Parathyroid adenoma (tissue), 2 donors: ENCODE results near the gene LTO1.

Experiments used
- H2AFZ ChIP-seq: fragments of 300-600 bp; sonication (generic); one replicate; pipeline ENCODE4 v1.7.0; 2017; ENCODE audit warnings: antibody characterized with exemption, mild to moderate bottlenecking
- H3K27ac ChIP-seq: fragments of 300-600 bp; sonication (generic); one replicate; pipeline ENCODE4 v1.7.0; 2017
- H3K27me3 ChIP-seq: fragments of 300-600 bp; sonication (generic); one replicate; pipeline ENCODE4 v1.7.0; 2017; ENCODE audit warnings: low read length; ENCODE audit not compliant: control insufficient read depth, insufficient read depth
- H3K36me3 ChIP-seq: fragments of 300-600 bp; sonication (generic); one replicate; pipeline ENCODE4 v1.7.0; 2017; ENCODE audit warnings: low read length; ENCODE audit not compliant: control insufficient read depth, insufficient read depth
- H3K4me1 ChIP-seq: fragments of 300-600 bp; sonication (generic); one replicate; pipeline ENCODE4 v1.7.0; 2017; ENCODE audit warnings: control low read depth
- H3K4me2 ChIP-seq: fragments of 300-600 bp; sonication (generic); one replicate; pipeline ENCODE4 v1.7.0; 2017; ENCODE audit warnings: low read length
- H3K4me3 ChIP-seq: fragments of 300-600 bp; sonication (generic); one replicate; pipeline ENCODE4 v1.7.0; 2017; ENCODE audit warnings: low read depth, low read length
- H3K79me2 ChIP-seq: fragments of 300-600 bp; sonication (generic); one replicate; pipeline ENCODE4 v1.7.0; 2017; ENCODE audit warnings: control low read depth
- H3K9ac ChIP-seq: fragments of 300-600 bp; sonication (generic); one replicate; pipeline ENCODE4 v1.7.0; 2017; ENCODE audit warnings: mild to moderate bottlenecking
- H3K9me3 ChIP-seq: fragments of 300-600 bp; sonication (generic); one replicate; pipeline ENCODE4 v1.7.0; 2017; ENCODE audit warnings: low read length; ENCODE audit not compliant: control insufficient read depth
- CTCF ChIP-seq: fragments of 300-600 bp; sonication (generic); IDR thresholded peaks from one replicate; pipeline ENCODE4 v1.7.0; 2017; ENCODE audit warnings: antibody characterized with exemption, mild to moderate bottlenecking
- donor health status: primary hyperparathyroidism.

Gene LTO1

GRCh38 chr11:69671734-69672465 lies 3.3 kb downstream of the LTO1 start:
- no peak overlapping the region for H3K4me3 ChIP-seq
- H3K36me3 ChIP-seq: no peaks in the 10 kb centered on the region
- H3K4me2 ChIP-seq: no peak overlapping the region

DNA sequence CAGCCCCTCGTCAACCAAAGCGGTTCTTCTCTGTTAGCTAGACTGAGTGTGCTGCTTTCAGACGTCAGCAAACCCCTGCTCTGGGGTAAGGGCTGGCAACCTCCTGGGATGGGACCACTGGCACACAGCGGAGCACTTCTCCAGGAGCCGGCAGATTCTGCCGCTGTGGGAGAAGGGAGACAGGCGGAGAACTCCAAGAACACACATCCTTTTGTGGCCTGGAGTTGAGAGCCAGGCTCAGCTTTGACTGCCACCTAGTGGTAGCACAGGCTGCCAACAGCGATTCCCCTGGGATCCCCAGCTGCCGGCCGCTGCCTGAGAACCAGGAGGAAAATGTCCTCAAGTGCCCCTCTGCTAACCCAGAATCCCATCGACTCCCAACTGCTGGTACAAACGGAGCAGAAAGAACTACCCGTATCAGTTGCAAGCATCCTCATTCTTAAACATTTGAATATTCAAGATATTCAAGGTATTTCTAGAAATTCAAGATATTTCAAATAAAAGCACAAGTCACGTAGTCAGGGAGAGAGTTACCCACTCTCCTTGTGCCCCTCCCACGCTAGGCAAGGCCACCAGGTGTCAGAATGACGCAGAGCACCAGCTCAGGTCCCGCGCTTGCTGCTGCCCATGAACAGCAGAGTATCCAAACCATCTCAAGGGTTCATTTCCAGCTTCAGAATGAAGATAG lies 4.9 kb downstream of the LTO1 start:
- Histone ChIP-seq H3K4me2 (no peak overlapping the region), H3K36me3 (no peaks in the 10 kb centered on the region), H3K79me2 (no peaks in the 10 kb centered on the region), H3K27me3 (no peaks in the 10 kb centered on the region), H3K4me3 (no peak overlapping the region), H3K9me3 (no peaks in the 10 kb centered on the region), H3K27ac (no peak overlapping the region), H2AFZ (no peak overlapping the region), H3K9ac (no peak overlapping the region), H3K4me1 (peaks cover 4% of the 10 kb centered on the region)
- TF ChIP-seq CTCF: peak; percentile 79

More at GRCh38 chr11:69671734-69672465, 3.3 kb downstream of the LTO1 start:
- H3K27me3 ChIP-seq: no peaks in the 10 kb centered on the region
- no peak overlapping the region for H3K9ac ChIP-seq
- no peaks in the 10 kb centered on the region for H3K79me2 ChIP-seq
- H3K9me3 ChIP-seq: no peaks in the 10 kb centered on the region
- H3K27ac ChIP-seq: no peak overlapping the region
- H3K4me1 ChIP-seq: peaks cover 4% of the 10 kb centered on the region
- no peak for TF ChIP-seq CTCF
- H2AFZ ChIP-seq: no peak overlapping the region

- H3K9ac ChIP-seq: no peak overlapping the region
- H3K9me3 ChIP-seq: no peaks in the 10 kb centered on the region
- H3K4me1 ChIP-seq: peaks cover 4% of the 10 kb centered on the region
- H3K4me2 ChIP-seq: no peak overlapping the region
- H2AFZ ChIP-seq: no peak overlapping the region
- no peaks in the 10 kb centered on the region for H3K36me3 ChIP-seq
- no peak for TF ChIP-seq CTCF
- H3K27ac ChIP-seq: no peak overlapping the region
- no peak overlapping the region for H3K4me3 ChIP-seq
- H3K79me2 ChIP-seq: no peaks in the 10 kb centered on the region
- H3K27me3 ChIP-seq: no peaks in the 10 kb centered on the region
Observed at GRCh38 chr11:69669486-69669885, 5.7 kb downstream of the LTO1 start.

DNA sequence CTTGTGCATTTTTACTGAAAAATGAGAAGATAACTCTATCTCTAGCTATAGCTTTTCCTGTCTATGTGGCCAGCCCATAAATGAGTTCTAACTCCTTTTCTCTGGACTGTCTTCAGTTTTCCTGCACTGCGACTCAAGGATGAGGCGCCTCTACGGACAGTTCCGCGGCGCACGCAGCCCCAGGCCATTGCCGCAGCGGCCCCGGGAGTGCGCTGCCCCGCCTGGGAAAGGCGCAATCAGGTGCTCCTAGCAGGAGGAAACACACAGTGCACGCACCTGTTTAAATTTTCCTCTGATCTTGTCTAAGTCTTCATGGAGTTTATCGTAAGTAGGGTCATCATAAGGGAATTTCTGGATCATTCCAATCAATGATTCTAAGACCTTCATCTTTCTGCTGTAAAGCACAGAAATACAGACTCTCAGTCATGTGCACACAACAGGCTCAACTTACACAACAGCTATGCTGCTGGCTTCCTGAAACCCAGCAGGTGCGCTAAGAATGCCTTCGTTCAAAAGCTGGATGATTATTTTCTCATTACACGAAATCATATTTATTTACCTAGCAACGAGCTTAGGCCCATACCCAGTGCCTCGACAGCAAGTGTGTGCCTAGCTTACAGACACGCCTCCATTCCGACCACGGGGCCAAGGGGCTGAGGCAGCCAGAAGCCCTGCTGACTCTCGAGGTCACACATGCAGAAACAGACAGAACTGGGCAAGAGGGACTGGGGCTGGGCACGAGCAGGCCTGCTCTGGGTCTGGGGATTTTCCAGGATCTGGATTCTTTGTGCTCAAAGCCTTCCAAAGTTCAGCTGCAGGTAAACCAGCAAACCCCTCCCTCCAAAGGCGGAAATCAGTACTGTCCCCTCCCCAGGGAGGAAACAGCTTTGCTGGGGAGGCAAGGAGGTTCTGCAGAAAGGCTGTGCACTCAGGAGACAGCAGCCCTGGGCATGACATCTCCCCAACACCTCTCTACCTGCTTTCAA lies 7.2 kb downstream of the LTO1 start:
- Histone ChIP-seq H3K4me2 (no peak overlapping the region), H3K27ac (no peak overlapping the region), H3K9ac (no peak overlapping the region)

More for the DNA sequence above, 7.2 kb downstream of the LTO1 start:
- Histone ChIP-seq H3K4me1 (no peaks in the 10 kb centered on the region), H3K27me3 (no peaks in the 10 kb centered on the region), H3K4me3 (no peak overlapping the region), H3K9me3 (no peaks in the 10 kb centered on the region), H3K79me2 (no peaks in the 10 kb centered on the region), H3K36me3 (no peaks in the 10 kb centered on the region), H2AFZ (no peak overlapping the region)
- no peak for TF ChIP-seq CTCF
